Urinary bladder (tissue), 4 donors: ENCODE results near the gene ANO6. TPM values are rescaled to one million over a fixed set of nuclear protein-coding genes. Genes with fewer than 3 reads are reported as not detected.

Experiments used
- DNase-seq: peaks from one replicate; pipeline ENCODE4 v3.0.0-alpha.2; 2015; ENCODE audit errors: extremely low spot score
- H3K27ac ChIP-seq: one replicate; pipeline ENCODE4 v1.5.1; 2013; ENCODE audit warnings: low read depth, mild to moderate bottlenecking, moderate library complexity
- H3K36me3 ChIP-seq: one replicate; pipeline ENCODE4 v1.6.1; 2013; ENCODE audit warnings: mild to moderate bottlenecking, moderate library complexity; ENCODE audit not compliant: insufficient read depth
- H3K4me1 ChIP-seq: one replicate; pipeline ENCODE4 v1.6.1; 2013; ENCODE audit warnings: mild to moderate bottlenecking, moderate library complexity; ENCODE audit not compliant: insufficient read depth
- H3K4me3 ChIP-seq: one replicate; pipeline ENCODE4 v1.5.1; 2013; ENCODE audit warnings: low read depth, low read length
- WGBS: extraction: QIAGEN DNeasy Blood & Tissue Kit; methylation state at CpG from one replicate; pipeline ENCODE4 v1.1.7; 2013; 5-methylcytosine and 5-hydroxymethylcytosine counted together
- polyA plus RNA-seq: library from polyadenylated mRNA; stranded (reverse); fragments of 200-250 nt; gene quantifications from one replicate; pipeline ENCODE4 v1.2.3, GENCODE V29; 2013
- total RNA-seq: library from RNA; depleted of rRNA; stranded (reverse); fragments of >200 nt; gene quantifications from one replicate; pipeline ENCODE4 v1.2.3, GENCODE V29; 2014
- donor health status: healthy with polysubstance abuse.
- donor health status: healthy.

The ANO6 gene
- total and polyA plus RNA-seq, 2 donors, result 63.7 to 163 TPM

DNA sequence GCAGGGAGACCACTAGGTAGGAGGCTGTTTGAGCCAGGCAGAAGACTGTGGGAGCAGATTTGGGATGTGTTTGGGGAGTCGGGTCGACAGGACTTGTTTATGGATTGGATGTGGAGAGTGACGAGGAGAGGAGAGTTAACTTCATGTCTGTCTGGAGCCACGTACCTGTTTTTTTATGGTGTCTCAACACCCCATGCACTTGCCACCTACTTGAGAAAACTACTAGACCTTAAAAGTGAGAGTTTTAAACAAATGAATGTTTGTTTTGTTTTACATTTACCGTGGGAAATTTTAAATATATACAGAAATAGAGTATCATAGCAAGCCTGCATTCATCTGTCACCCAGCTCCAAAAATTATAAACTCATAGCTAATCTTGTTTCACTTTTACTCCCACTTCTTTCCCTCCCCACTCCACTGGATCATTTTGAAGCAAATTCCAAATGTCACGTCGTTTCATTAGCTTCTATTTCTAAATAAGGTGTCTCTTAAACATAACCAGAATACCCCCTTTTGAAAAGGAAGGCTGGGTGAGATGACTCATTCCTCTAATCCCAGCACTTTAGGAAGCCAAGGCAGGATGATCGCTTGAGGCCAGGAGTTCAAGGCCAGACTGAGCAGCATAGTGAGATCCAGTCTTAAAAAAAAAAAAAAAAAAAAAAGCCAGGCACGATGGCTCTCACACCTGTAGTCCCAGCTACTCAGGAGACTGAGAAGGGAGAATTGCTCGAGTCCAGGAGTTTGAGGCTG lies 136.2 kb downstream of the ANO6 start:
- 49% methylated on average over 10 of the region's 10 CpGs for WGBS
- Histone ChIP-seq H3K27ac (no peak overlapping the region), H3K4me3 (no peak overlapping the region), H3K4me1 (no peaks in the 10 kb centered on the region), H3K36me3 (no peaks in the 10 kb centered on the region)
- DNase-seq, result no peak

DNA sequence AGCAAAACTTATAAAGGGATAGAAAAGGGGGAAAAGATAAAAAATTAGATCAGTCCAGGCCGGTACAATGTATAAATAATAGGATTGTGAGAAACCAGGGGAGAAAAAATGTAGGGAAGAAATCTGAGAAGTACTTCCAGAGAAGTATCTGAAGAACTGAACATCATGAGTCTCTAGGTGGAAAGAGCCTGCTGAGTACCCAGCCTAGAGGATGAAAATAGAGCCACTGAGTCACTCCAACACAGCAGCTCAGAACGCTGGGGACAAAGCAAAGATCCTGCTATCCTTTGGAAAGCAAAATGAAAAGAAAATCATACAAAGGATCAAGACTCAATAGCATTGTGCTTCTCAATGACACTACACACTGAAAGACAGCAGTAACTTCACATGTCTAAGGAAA lies 138.0 kb downstream of the ANO6 start:
- DNase-seq, result no peak
- H3K4me3 ChIP-seq, result no peak overlapping the region
- no peaks in the 10 kb centered on the region for H3K36me3 ChIP-seq
- H3K27ac ChIP-seq, result no peak overlapping the region
- WGBS, result 85% methylated on average over 2 of the region's 2 CpGs
- H3K4me1 ChIP-seq, result no peaks in the 10 kb centered on the region

DNA sequence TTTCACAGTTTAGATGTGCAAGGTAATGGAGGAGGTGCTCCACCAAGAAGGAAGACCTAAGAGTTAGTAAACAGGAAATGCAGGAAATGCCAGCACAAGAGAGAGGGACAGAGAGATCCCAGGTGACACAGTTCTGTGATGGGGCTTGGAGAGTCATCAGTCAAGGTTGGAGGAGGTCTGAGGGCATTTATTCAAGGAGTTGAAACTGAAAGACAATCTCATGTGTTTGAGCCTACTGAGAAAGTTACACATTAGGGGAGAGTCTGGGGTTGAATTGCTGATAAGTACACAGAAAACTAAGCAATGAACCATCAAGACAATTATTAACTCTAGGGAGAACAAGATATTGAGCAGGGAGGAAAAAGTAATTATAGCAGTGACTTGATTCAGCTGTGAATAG lies 138.5 kb downstream of the ANO6 start:
- Histone ChIP-seq H3K4me1 (no peaks in the 10 kb centered on the region), H3K36me3 (no peaks in the 10 kb centered on the region), H3K4me3 (no peak overlapping the region), H3K27ac (no peak overlapping the region)
- no peak for DNase-seq

DNA sequence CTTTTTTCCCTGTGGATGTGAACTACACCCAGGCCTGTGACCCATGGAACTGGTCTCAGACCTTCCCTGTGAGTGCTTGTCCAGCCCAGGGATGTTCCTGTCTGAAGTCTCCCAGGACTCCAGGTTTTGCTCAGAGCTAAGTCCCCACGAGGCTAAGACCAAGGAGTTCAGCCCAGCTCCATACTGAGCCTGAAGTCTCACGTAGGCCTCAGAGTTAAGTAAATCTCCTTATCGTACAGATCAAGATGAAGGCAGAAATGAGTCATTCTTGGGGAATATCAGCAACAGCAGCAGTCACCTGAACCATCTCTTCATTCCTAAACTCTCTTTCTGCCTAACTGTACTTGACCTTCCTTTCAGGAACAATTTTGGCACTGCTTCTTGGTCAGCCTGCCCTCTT lies 139.8 kb downstream of the ANO6 start:
- H3K4me3 ChIP-seq, result no peak overlapping the region
- no peak for DNase-seq
- no peaks in the 10 kb centered on the region for H3K36me3 ChIP-seq
- 41% methylated on average over 3 of the region's 3 CpGs for WGBS
- no peaks in the 10 kb centered on the region for H3K4me1 ChIP-seq
- no peak overlapping the region for H3K27ac ChIP-seq

DNA sequence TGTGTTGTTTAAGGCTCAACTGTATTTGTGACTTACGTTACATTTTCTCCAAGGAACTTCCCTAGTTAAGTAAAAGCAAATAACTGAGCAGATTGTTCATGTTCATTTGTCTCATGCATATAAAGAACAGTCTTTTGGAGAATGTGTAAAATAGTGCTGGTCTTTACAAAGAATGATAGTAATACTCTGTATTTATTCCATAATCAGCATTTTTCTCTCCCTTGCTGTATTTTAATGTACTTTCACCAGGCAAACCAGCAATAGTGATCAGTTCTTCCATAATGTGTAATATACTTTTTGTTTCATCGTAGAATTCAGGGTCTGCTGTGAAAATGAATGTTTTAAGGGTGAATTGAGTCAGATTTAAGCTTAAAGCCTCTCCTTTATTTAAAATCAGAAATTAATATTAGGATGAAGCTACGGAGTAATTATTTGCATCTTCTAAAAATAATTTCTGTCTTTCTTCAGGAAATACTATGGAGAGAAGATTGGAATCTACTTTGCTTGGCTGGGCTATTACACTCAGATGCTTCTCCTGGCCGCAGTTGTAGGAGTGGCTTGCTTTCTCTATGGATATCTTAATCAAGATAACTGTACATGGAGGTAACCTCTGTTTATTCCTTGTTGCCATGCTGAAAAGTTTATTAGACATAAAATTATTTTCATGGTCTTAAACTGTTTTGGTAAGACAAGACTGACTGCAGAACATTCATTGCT lies 141.1 kb downstream of the ANO6 start:
- H3K36me3 ChIP-seq, result no peaks in the 10 kb centered on the region
- H3K4me3 ChIP-seq, result no peak overlapping the region
- no peaks in the 10 kb centered on the region for H3K4me1 ChIP-seq
- no peak overlapping the region for H3K27ac ChIP-seq
- 55% methylated on average over 4 of the region's 4 CpGs for WGBS
- no peak for DNase-seq

DNA sequence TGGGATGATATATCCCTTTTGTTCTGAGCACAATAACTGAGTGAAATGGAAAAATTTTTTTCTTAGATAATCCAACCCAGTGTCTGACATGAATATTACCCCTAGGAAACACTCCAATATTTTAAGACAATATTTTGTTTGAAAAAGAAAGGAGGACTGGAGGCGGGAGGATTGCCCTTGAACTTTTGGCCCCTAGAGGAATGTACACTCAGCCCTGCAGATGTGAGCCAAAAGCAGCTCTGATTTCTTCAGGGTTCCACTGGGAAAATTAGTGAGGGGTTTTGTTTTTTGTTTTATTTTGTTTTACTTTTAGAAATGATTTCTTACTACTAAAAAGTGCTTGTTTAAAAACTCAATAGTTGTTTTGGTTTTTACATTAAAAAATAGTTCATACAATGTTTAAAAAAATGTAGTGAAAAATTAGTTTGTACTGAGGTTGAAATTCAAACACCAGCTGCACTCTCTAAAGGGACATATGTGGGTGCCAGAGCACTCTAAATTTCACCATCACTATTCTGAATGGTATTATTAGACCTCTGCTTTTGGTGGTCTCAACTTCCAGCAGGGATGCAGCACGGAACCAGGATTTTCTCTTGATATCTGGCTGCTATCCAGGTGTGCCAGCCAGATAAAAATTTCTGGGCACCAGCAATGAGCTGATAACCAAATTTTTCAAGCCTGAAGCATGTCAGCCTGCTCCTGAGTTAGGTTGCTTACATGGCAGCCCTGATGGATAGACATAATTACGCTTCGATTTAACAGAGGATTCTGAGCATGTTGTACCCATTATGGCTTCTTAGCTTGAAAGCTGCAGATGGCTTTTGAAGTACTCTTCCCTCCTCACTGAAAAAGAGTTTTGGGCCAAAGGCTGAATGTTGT lies 141.9 kb downstream of the ANO6 start:
- Histone ChIP-seq H3K27ac (no peak overlapping the region), H3K4me1 (no peaks in the 10 kb centered on the region), H3K4me3 (no peak overlapping the region), H3K36me3 (no peaks in the 10 kb centered on the region)
- 52% methylated on average over 4 of the region's 4 CpGs for WGBS
- peak; percentile 68 for DNase-seq

DNA sequence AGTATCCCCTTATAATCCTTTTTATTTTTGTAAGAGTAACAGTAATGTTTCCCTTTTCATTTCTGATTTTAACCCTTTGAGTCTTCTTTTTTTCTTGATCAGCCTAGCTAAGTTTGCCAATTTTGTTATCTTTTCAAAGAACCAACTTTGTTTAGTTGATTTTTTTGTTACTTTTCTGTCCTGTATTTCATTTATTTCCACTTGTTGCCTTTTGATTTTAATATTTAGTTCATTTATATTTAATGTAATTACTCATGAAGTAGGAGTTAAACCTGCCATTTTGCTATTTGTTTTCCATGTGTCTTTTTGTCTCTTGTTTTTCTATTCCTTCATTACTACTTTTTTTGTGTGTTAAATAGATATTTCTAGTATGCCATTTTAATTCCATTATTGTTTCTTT lies 146.4 kb downstream of the ANO6 start:
- no peak overlapping the region for H3K27ac ChIP-seq
- H3K4me1 ChIP-seq, result no peaks in the 10 kb centered on the region
- no peak for DNase-seq
- H3K4me3 ChIP-seq, result no peak overlapping the region
- no peaks in the 10 kb centered on the region for H3K36me3 ChIP-seq

DNA sequence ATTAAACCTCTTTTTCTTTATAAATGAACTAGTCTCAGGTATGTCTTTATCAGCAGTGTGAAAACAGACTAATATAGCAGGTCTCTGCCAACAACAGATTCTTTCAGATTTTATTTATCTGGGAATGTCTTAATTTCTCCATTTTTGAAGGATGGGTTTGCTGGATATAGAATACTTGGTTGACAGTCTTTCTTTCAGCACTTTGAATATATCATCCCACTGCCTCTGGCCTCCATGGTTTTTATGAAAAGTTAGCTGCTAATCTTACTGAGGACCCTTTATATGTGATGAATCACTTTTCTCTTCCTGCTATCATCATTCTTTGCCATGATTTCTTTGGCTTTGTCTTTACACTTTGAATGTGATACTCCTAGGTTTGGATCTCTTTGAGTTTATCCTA lies 148.0 kb downstream of the ANO6 start:
- Histone ChIP-seq H3K4me3 (no peak overlapping the region), H3K27ac (no peak overlapping the region), H3K4me1 (no peaks in the 10 kb centered on the region), H3K36me3 (peaks cover under 1% of the 10 kb centered on the region)
- no peak for DNase-seq

DNA sequence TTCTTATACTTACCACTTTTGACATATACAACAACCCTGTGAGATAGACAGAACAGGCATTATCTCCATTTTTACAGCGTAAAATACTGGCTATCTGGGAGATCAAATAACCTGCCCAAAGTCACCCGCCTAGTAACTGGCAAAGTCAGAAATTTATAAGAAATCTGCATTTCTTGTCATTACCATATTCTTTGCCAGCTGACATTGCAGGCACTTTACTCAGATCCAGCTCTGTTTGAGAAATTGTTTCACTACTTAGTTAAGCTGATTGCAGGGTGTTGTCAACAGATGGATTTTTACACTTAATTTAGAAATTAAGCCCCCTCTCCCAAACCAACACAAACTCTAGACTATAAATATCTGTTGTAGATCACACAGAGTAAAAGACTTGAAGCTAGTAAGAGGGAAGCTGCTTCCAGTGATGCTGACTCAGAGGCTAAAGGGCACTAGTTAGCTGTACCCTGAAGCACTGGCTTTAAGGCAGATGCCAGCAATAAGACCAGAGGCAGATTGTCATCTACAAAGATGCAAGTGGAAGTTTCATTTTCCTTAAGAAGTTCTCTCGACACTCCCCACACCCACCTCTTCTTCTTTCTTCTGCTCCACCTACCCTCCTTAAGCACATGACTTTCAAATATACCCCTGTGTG lies 153.1 kb downstream of the ANO6 start:
- H3K4me1 ChIP-seq, result no peaks in the 10 kb centered on the region
- no peak for DNase-seq
- 84% methylated on average over 3 of the region's 3 CpGs for WGBS

DNA sequence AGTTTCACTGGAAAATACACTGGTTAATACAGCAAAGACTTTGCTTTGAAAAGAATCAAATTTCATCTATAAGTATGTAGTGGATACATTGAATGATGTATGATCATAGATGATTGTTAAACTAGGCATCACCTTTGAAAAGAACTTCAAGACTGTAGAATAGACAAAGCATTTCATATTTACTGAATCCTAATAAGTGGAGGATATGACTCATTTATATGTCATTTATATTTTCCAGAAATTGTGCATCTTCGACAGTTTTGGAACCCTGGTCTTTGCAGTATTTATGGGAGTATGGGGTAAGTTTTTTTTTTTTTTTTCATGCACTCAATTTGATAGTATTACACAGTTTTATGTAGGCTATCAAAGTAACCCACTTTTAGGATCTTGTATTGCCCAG lies 161.9 kb downstream of the ANO6 start:
- WGBS, result 74% methylated on average over 1 of the region's 1 CpG
- peaks cover 2% of the 10 kb centered on the region for H3K36me3 ChIP-seq
- no peak overlapping the region for H3K4me3 ChIP-seq
- no peak overlapping the region for H3K27ac ChIP-seq
- H3K4me1 ChIP-seq, result no peaks in the 10 kb centered on the region
- no peak for DNase-seq

More for the DNA sequence above, 153.1 kb downstream of the ANO6 start:
- Histone ChIP-seq H3K4me3 (no peak overlapping the region), H3K27ac (no peak overlapping the region), H3K36me3 (peaks cover 2% of the 10 kb centered on the region)

DNA sequence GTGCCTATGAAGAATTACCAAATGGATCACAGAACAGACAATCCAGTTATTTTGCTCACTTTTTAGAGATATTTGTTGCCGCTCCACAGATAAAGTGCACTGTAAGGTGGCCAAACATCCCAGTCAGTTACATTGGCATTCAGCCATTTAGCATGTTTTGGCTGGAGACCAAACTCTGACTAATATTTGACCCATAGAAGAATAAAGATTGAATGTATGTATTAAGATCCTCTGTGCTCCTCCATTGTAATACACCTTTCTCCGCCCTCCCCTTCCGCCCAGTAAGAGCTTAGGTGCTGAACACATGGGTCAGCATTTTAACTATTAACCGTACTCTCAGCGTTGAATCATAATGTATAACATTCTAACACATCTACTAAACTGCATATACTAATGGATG lies 163.4 kb downstream of the ANO6 start:
- Histone ChIP-seq H3K27ac (no peak overlapping the region), H3K36me3 (peaks cover 2% of the 10 kb centered on the region), H3K4me3 (no peak overlapping the region), H3K4me1 (no peaks in the 10 kb centered on the region)
- WGBS, result 75% methylated on average over 5 of the region's 5 CpGs
- DNase-seq, result no peak

DNA sequence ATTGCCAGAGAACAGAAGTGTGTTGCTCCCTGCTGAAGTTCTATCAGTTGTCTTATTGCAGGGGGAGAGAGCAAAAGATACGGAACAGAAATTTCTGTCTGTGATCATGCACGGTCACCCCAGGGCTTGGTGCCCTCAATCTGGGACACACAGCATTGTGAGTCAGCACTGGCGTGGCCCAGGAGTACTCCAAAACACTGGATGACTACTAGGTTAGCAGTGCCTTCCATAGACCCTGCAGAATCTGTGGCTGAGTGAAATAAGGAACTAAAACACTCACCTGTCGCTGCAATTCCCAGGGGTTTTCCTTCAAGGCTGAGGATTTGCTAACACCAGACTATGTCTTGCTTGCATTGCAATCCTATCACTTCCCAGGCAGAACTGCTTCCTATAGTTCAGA lies 165.5 kb downstream of the ANO6 start:
- WGBS, result 92% methylated on average over 4 of the region's 4 CpGs
- no peak overlapping the region for H3K27ac ChIP-seq
- H3K36me3 ChIP-seq, result peaks cover 4% of the 10 kb centered on the region
- no peak for DNase-seq
- no peaks in the 10 kb centered on the region for H3K4me1 ChIP-seq
- H3K4me3 ChIP-seq, result no peak overlapping the region

DNA sequence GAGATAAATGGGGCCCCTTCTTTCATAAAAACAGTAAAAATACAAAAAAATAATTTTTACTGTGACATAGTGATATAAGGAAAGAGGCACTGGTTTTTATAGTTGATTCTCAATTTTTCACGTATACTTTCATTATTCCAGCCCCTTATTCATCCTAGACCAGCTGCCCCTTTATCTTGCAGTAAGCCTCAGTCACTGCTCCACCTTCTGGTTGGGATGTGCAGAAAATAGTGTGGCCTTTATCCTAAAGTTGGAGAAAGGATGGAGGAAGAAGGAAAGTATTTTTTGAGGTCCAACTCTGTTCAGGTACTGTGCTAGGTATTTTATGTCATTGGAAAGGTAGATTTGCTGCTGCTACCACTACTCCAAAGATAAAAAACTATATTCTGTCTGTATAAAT lies 172.7 kb downstream of the ANO6 start:
- H3K4me1 ChIP-seq, result no peaks in the 10 kb centered on the region
- H3K36me3 ChIP-seq, result peaks cover 5% of the 10 kb centered on the region
- no peak for DNase-seq
- 24% methylated on average over 1 of the region's 1 CpG for WGBS
- no peak overlapping the region for H3K4me3 ChIP-seq
- no peak overlapping the region for H3K27ac ChIP-seq
